CD4-positive, alpha-beta T cell treated with Interleukin-6 at 100 ng/mL for 8 hours (primary cell): ENCODE results near the gene ZNF488.
"Not testable (repeated sequence)": the region's sequence is repeated elsewhere in the genome, so short reads cannot be mapped to it uniquely, and the experiment has no call there.

Experiments
- DNase-seq: peaks from one replicate; pipeline ENCODE4 v3.0.0-alpha.2; 2020; ENCODE audit warnings: mixed read lengths, low spot score

Gene ZNF488

DNA sequence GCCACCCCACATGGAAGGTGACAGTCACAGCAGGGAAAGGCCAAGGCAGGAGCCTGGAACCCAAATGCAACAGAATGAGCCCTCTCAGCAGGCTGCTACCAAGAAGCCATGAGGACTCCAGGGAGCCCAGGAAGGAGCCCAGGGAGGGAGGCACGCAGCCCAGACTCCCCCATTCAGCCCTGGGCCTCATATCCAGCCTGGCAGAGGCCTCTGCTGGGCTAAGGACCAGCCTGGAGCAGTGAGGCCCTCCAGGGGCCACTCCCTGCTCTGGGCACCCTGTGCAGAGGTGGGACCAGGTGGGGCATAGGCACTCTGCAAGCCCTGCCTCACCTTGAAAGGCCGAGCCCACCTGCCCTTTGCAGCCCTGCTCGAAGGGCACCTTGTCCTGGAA, 25.8 kb upstream of the ZNF488 start:
- DNase-seq, result no peak

DNA sequence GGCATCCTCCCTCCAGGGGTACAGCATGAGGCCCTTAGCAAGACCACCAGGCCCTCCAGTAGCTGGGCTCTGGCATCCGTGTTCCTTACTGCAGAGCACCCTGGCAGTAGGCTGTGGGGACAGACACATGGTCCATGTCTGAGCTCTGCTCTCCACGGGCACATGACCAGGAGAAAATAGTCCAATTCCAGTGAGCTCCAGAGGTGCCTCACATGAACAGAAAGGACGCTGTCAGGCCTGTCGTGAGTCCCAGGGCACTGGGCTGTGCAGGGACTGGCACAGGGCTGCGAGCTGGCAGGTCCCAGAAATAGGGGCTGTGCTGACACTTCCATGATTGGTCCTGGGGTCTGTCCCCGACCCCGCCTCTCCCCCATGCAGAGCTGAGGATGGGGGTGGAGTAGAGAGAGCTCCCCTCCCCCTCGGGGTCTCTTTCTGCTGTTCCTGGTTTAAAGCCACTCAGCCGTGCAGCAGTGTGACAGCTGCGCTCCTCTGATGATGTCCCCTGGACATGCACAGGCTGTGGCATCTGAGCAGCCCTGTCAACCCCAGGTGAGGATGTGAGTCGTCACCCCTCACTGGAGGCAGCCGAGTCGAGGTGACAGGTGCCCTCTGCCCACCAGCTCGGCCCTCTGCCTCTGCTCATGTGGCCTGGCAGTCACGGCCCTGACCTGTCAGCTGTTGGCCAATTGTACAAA, 25.2 kb upstream of the ZNF488 start:
- no peak for DNase-seq

DNA sequence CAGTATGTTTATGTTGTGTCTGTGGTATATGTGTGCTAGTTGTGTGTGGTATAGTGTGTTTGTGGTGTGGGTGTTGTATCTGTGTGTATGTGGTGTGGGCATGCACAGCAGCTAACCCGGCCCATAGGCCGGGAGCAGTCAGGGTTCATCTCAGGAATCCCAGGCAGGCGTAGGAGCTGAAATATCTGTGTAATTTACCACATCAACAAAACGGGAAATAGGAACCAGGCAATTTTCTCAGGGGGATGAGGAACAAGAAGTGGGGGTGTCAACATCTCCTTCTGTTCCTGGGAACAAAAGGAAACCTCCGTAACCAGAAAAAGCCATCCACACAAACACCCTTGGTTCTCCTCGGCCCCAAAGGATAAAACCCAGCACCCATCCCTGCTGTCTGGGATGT, 24.5 kb upstream of the ZNF488 start:
- no peak for DNase-seq

DNA sequence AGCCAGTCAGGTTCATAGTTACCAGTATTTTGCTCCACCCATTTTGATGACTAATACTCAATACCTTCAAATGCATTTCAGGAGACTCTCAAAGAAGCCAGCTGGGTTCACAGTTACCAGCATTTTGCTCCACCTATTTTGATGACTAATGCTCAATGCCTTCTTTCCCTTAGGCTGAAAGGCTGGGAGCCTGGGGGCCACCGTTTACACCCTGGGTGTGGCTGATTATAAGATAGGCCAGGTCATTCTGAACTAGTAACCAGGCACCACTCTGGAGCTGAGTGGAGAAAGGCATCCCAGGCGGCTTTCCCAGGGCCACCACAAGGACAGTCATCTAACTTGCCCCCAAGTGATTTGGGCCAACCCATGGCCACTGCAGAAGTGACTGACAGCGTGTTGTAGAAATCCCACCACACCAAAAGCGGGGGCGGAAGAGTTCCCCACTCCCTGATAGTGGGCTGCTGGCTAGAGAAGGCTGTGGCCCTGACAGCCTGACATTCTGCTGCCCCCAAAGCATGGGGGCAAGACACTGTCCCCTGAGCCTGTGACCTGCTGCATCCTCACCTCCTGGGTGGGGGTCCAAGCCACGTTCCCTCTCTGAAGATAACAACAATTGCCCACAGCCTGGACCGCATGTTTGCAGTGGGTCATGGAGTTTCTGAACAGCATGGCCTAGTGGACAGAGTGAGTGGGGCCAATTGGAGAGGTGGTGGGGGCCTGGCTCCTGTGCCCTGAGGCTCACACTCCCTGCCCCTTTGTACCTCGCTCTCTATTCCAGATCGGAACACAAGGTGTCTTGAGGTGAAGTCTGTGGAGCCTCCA, 23.0 kb upstream of the ZNF488 start:
- no peak for DNase-seq

DNA sequence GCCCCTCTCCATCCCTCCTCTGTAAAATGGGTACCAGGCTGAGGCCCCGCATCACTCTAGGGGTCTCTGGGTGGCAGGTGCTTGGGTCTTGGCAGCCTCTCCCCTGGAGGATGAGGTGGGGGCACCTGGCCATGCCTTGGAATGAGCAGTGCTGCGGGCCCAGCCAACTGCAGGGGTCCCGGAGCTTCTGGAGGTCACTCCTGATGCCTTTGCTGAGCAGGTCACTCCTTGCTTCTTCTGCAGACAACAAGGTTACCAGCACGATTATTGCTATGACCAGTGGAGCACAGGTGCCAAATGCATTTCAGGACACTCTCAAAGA, 22.4 kb upstream of the ZNF488 start:
- DNase-seq, result no peak

DNA sequence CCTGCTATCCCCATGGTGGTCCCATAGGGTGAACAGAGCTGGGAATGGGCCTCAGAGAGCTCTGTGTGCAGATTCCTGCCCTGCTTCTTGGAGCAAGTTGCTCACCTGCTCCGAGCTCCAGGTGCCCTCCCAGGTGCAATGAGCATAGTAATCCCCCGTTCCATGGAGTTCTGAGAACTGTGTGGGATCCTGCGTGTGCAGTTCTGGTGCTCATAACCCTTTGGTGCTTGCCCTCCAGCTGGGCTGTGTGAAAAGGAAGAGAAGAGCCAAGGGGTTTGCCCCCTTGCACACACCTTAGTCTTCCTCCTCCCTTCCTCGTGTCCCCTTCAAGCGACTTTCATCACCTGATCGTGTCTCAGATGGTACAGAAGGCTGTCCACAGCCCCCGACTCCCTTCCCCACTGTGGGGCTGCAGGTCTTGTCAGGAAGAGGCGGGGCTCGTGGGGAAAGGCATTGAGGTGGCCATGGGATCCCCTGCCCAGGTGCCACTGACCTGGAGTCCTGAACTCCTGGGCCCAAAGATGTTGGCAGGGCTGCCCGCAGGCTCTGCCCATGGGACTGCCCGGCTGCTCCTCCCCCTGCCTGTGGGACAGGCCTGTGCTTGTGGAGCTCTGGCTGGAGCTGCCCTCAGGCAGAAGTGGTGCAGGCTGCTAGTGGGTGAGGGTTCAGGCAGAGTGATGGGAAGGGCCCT, 21.9 kb upstream of the ZNF488 start:
- no peak for DNase-seq

DNA sequence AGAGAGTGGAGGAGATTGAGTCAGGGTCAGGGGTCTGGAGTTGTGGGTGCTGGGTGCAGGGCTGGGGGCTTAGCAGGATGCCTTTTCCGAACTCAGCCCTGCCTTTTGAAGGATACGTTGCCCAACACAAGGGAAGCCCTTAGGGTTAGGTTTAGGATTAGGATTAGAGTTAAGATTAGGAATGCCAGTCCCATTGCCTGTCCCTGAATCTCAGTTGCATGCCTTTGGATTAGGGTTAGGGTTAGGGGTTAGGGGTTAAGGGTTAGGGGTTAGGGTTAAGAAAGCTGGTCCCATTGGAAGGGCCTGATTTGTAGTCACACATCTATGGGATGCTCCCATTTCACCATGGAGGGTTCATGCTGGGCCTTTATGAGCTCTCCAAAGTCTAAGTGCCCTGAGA, 20.8 kb upstream of the ZNF488 start:
- no peak for DNase-seq

DNA sequence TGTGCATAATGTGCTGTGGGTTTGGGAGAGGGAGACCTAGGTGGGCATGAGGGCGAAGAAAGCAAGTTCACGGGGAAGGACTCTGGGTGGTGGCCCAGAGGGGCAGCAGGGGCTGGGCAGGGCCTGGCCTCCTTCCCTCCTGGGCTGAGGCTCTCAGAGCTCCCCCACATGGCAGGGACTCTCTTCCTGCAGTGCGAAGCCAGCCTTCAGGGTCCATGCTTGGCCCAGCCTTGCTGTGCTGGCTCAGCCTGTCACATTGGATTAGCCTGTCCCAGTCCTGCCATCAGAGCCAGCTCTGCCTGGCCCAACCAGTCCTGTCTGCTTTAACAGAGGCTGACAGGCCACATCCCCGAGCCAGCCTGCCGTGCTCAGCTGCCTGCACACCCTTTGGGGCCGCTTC, 20.4 kb upstream of the ZNF488 start:
- no peak for DNase-seq

DNA sequence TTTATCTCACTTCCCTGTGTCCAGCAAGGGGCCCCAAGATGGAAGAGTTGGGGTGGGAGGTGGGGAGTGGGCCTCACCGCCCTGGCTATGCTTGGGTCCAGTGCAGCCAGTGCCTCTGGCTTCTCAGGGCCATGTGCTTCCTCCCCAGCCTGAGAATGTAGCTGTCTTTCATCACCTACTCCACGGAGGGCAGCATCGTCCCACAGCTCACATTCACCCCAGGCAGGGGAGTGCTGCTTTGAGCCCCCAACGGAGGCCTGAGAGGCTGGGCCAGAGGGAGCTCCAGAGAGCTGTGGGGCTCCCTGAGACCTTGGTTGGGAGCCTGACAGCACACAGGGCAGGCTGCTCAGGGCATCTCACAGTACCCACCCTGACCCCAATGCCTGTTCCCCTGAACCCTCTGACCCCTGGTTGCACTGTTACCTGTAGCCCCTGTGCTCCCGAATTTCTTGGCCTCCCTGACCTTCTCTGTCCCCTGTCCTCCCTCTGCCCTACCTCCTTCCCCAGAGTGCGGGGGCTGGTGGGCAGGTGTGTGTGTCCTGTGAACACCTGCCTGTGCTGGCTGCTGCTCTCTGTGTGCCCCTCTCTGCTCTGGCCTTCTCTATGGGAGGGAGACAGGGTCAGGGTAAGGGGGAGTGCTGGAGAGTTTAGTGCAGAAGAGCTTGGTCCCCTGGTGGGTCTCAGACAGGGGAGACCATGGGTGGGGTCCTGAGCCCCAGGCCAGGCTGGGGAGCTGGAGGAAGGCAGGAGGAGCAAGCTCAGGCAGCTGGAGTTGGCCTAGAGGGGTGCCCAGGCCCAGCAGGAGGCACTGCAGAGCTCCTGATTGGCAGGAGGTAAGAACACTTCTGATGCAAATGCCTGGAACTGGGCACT, 19.6 kb upstream of the ZNF488 start:
- DNase-seq, result no peak

DNA sequence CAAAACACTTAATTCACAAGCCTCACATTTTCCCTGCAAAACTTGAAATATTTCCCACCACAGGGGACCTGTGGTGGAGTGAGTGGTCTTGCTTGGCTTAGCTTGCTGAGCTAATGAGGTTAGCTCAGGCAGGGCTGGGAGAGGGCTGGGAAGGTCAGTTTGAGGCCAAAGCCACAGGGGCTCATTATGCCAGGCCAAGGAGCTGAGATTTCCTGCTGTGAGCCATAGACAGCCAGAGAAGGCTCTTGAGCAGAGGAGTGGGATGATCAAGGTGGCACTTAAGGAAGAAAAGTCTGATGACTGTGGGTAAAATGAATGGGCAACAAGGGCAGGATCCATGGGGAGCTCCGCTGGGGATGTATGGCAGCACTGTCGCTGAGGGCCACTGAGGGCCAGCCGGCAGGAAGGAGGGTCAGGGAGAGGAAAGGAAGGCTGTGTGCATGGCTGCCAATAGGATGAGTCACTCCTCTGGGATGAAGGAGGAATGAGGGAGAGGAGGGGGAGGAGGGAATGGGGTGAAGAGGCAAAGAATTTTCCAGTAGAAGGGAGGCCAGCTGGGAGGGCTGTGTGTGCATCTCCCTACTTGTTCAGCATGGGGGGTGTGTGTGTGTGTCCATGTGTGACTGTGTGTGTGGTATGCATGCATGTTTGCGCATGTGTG, 18.7 kb upstream of the ZNF488 start:
- no peak for DNase-seq

DNA sequence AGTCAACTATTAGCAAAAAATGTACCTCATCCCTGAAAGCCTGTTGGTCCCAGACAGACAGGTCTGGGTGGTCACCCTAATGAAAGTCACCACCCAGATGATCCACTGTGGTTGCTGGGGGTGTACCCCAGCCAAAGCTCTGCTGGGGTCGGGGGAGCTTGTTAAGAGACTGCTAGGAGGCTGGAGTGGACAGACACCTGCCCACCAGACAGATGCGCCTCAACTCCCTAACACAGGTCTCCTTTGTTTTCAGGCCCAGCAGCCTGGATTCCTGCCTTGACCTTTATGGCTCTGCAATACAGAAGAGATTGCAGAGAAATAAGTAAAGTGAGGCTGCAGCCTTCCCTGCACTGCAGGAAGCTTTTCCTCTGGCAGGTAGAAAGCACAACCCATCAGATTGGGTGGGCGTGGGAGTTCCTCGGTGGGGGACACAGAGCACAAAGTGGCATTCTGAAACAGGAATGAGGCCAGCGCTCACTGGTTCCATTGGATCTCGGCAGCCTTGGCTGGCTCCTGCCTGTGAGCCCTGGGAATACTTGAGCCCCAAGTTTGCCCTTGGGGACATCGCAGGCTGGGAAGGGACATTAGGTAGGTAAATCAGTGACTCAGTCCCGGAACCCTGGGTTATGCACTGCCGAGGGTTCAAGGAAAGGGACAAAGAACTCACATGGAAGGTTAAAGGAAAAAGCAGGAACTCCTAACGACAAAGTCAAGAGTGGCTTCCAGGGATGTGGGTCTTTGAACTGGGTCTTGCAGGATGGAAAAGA, 18.0 kb upstream of the ZNF488 start:
- no peak for DNase-seq

DNA sequence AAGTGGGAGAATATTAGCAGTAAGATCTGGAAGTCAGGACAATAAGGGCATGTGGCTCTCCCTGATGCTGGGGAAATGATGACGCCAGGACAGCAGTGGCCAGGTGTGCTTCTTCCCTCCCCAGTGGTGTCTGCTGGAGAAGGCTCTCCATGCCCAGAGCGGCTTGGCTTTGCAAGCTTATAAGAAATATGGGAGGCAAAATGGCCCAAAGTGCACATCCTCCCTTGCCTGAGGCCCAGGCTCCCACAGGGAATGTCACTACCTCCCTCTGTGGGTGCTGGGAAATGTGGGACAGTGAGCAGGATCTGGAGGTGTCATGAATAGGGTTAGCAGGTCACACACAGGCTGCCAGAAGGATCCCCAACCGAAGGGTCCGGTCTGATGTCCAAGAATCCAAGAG, 17.1 kb upstream of the ZNF488 start:
- DNase-seq, result no peak

DNA sequence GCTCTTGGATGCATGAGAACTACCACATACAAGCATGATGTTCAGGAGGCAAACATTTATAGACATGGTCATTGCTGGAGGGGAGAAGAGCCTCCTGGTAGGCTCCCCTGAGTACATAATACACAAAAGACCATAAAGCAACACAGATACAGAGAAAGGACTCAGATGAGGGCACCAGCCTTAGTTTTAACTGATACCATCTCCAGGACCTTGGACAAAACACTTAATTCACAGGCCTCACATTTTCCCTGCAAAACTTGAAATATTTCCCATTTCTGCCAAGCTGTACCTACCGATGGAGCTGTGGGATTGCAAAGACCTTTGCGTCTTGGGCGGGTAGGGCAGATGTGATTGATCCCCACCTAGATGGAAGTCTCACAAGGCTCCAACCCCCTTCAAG, 16.7 kb upstream of the ZNF488 start:
- no peak for DNase-seq

DNA sequence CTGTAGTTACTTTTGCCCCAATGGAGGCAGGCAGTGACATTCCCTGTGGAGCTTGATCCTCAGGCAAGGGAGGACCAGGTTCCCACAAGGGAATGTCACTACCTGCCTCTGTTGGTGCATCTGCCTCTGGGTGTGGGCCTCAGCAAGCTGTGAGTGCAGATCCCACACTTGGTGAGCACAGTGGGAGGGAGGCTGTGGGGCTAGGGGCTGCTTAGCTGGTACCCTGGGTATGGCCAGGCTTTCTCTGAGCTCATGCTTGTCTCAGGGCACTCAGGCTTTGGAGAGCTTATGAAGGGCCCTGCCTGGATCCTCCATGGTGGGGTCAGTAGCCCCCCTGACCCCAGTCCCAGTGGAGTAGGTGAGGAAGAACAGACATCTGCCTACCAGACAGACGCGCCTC, 16.2 kb upstream of the ZNF488 start:
- no peak for DNase-seq

DNA sequence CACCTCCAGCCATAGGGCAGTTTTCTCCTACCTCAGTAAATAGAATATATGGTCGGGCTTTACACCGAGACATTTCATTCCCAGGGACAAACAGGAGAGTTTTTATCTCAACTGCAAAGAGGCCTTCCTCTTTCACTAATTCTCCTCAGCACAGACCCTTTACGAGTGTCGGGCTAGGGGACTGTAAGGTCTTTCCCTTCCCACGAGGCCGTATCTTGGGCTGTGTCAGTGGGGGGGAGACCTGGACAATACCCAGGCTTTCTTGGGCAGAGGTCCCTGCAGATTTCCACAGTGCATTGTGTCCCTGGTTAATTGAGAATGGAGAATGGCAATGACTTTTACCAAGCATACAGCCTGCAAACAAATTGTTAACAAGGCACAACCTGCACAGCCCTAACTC, 13.2 kb upstream of the ZNF488 start:
- DNase-seq, result no peak

DNA sequence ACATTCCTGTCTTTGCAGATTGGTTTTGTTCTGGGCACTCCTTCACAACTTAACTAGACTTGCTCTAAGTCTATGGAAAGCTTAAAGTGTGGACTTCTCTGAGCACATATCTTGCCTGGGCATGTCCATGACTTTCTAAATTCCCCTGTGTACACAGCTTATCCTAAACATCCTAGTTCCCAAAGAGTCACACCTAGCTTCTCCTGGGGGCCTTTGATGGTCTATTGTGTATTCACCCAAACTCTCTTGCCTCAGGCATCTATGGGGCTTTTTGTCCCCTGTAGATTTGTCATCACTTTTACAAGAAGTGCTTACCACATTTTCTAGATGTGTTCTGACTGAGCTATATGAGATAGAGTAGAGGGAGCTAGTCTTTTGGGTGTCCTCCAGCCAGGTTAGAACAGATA, 12.2 kb upstream of the ZNF488 start:
- DNase-seq, result no peak

DNA sequence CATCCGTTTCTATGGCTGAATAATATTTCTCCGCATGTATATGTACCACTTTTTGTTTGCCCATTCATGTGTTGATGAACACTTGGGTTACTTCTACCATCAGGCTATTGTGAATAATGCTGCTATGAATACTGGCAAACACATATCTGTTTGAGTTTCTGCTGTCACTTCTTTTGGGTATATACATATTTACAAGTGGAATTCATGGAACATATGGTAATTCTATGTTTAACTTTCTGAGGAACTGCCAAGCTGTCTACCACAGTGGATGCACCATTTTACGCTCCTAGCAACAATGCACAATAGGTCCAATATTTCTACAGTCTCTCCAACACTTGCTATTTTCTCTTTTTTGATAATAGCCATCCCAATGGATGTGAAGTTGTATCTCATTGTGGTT, 5.5 kb upstream of the ZNF488 start:
- no peak for DNase-seq

DNA sequence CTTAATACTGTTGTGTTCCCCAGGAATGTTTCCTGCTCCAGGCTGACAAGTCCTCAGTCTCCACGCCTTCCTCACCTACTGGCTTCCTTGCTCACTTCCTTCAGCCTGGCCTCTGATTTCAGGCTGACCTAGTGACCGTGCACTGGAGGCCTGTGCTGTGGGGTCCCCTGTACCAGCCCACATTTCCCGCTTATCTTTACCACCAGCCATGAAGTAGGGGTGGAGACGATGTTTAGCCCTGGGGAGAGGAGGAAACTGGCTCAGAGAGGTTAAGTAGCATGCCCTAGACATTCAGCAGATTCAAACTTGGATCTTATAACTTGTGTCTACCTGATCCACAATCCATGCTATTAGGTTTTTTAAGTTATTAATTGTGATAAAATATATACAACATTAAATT, 4.8 kb upstream of the ZNF488 start:
- DNase-seq, result no peak

DNA sequence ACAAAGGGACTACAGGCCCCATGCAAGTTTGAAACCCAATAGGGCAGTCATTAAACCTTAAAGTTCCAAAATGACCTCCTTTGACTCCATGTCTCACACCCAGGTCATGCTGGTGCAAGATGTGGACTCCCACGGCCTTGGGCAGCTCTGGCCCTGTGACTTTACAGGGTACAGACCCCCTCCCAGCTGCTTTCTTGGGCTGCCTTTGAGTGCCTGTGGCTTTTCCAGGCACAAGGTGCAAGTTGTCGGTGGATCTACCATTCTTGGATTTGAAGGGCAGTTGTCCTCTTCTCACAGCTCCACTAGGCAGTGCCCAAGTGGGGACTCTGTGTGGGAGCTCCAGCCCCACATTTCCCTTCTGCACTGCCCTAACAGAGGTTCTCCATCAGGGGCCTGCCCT, 2.0 kb upstream of the ZNF488 start:
- DNase-seq, result not testable (repeated sequence)

DNA sequence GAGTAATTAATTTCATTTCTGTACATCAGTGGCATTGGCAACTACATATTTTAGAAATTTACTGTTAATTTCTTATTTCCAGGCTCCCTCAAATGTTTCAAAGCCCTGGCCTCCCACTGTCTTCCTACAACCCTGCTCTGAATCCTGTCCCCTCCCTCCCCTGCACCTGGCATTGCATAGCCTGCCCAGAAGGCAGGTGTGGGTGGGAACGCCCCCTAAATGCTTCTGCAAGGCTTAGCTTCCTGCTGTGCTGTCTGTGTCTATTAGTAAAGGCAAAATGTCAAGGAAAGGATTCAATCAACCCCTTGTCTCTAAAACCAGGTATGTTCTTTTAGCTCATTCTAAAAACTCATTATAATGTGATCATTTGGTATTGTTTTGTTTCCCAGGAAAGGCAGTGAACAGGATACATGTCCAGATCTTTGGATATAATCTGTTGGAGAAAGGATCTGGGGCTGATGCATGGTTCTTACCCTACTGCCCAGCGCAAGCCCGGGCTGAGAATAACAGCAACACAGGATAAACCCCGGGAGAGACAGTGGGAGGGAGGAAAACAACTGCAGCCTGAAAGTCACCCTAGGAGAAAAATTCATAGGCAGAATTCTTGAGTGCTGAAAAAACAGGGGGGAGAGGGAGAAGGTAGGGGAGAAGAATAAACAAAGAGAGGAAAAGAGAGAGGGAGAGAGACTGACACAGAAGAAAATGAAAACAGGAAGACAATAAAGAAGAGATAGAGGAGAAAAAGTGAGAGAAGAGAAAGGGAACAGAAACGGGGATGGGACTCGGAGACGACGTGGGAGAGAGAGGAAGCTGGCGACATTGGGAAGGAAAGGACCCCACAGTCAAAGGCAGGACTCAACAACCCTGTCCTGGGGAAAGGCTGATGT, 589 bp downstream of the ZNF488 start:
- no peak for DNase-seq
